Testis (tissue), 3 donors: ENCODE measurements around the gene INPP5B. TPM values are rescaled to one million over a fixed set of nuclear protein-coding genes. Genes with fewer than 3 reads are reported as not detected.
A peak's percentile ranks its signal among the peaks of the same experiment; 100 is the strongest.

ENCODE experiments used
- DNase-seq: peaks from one replicate; pipeline ENCODE4 v3.0.0-alpha.2; 2019
- H3K27ac ChIP-seq, 2 donors: fragments of 200-600 bp; sonication (generic); one replicate each; pipeline ENCODE4 v1.5.1; 2019
- H3K27me3 ChIP-seq: fragments of 200-600 bp; sonication (generic); one replicate; pipeline ENCODE4 v1.5.1; 2019
- H3K36me3 ChIP-seq: fragments of 200-600 bp; sonication (generic); one replicate; pipeline ENCODE4 v1.5.1; 2017; ENCODE audit warnings: low read depth; ENCODE audit errors: missing control alignments
- H3K4me1 ChIP-seq: fragments of 200-600 bp; sonication (generic); one replicate; pipeline ENCODE4 v1.5.1; 2019
- H3K4me3 ChIP-seq, 2 donors: fragments of 200-600 bp; sonication (generic); one replicate each; pipeline ENCODE4 v1.5.1; 2017 to 2019
- H3K9me3 ChIP-seq: fragments of 200-600 bp; sonication (generic); one replicate; pipeline ENCODE4 v1.5.1; 2017
- POLR2A ChIP-seq: fragments of 450-650 bp; IDR thresholded peaks from one replicate; pipeline ENCODE4 v1.6.1; 2017; ENCODE audit warnings: antibody characterized with exemption, mild to moderate bottlenecking, moderate library complexity
- WGBS, 2 donors: methylation state at CpG; one replicate each; pipeline ENCODE4 v1.1.5; 2018; 5-methylcytosine and 5-hydroxymethylcytosine counted together
- intact Hi-C: fragments of 100-400 bp; cut with DNase I; formaldehyde crosslinking; loops from one replicate; pipeline ENCODE4 v1.15.1; 2023; ENCODE audit warnings: low total_unique reads
- polyA plus RNA-seq: library from polyadenylated mRNA; stranded (reverse); fragments of 350-450 nt; fragmentation: Illumina TruSeq; extraction: RNeasy Lipid Tissue Mini Kit (QIAGEN cat#74804); gene quantifications from one replicate; pipeline ENCODE4 v1.2.3, GENCODE V29; 2014; ENCODE audit warnings: low read depth, low replicate concordance; ENCODE audit not compliant: insufficient read depth
- total RNA-seq, 2 donors: library from RNA; depleted of rRNA; stranded (reverse); fragments of >200 nt; gene quantifications; one replicate each; pipeline ENCODE4 v1.2.3, GENCODE V29; 2016
- TF ChIP-seq, protein P1 (sequence below), 3 experiments: fragments of 450-650 bp in 2 of 3; fragments of 200-600 bp in 1 of 3; sonication (generic) in 1 of 3; IDR thresholded peaks; one replicate each; pipeline ENCODE4 v1.5.1; 2016 to 2019; ENCODE audit warnings: antibody characterized with exemption in 3 of 3, mild to moderate bottlenecking in 2 of 3, moderate library complexity in 1 of 3

Gene INPP5B
- total and polyA plus RNA-seq, 3 donors from 2014 or later, result 15.3 to 31.6 (median 24.1) TPM

GRCh38 chr1:37845049-37845646 is 101.7 kb downstream of the INPP5B start:
- H3K27ac ChIP-seq, result no peak overlapping the region
- peaks cover 5% of the 10 kb centered on the region for H3K4me1 ChIP-seq
- no peaks in the 10 kb centered on the region for H3K27me3 ChIP-seq
- no peaks in the 10 kb centered on the region for H3K9me3 ChIP-seq
- 91% methylated on average over 5 of the region's 5 CpGs for WGBS, 2 donors
- no peak for DNase-seq
- TF ChIP-seq, protein P1, sequence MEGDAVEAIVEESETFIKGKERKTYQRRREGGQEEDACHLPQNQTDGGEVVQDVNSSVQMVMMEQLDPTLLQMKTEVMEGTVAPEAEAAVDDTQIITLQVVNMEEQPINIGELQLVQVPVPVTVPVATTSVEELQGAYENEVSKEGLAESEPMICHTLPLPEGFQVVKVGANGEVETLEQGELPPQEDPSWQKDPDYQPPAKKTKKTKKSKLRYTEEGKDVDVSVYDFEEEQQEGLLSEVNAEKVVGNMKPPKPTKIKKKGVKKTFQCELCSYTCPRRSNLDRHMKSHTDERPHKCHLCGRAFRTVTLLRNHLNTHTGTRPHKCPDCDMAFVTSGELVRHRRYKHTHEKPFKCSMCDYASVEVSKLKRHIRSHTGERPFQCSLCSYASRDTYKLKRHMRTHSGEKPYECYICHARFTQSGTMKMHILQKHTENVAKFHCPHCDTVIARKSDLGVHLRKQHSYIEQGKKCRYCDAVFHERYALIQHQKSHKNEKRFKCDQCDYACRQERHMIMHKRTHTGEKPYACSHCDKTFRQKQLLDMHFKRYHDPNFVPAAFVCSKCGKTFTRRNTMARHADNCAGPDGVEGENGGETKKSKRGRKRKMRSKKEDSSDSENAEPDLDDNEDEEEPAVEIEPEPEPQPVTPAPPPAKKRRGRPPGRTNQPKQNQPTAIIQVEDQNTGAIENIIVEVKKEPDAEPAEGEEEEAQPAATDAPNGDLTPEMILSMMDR (IDR thresholded peaks at IDR 0.05), result no peak
- TF ChIP-seq POLR2A, result no peak
- no peaks in the 10 kb centered on the region for H3K36me3 ChIP-seq
- H3K4me3 ChIP-seq, result no peak overlapping the region
- intact Hi-C loops, result no loop called here

GRCh38 chr1:37844536-37844935 is 102.3 kb downstream of the INPP5B start:
- no peaks in the 10 kb centered on the region for H3K9me3 ChIP-seq
- DNase-seq, result no peak
- H3K4me3 ChIP-seq, result no peak overlapping the region
- TF ChIP-seq, protein P1 (IDR thresholded peaks at IDR 0.05), result no peak
- TF ChIP-seq POLR2A, result no peak
- no peaks in the 10 kb centered on the region for H3K27me3 ChIP-seq
- H3K27ac ChIP-seq, result no peak overlapping the region
- intact Hi-C loops, result no loop called here
- no peaks in the 10 kb centered on the region for H3K36me3 ChIP-seq
- H3K4me1 ChIP-seq, result peaks cover 5% of the 10 kb centered on the region

DNA sequence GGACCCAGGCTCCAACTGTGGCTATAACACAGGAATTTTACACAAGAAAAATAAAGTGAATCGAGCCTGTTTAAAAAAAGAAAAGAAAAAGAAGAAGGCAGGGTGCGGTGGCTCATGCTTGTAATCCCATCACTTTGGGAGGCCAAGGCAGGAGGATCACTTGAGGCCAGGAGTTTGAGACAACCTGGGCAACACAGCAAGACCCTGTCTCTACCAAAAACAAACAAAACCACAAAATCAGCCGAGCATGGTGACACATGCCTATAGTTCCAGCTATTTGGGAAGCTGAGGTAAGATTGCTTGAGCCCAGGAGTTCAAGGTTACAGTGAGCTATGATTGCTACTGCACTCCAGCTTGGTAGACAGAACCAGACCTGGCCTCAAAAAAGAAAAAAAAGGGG is 105.2 kb downstream of the INPP5B start:
- no peak for DNase-seq
- Histone ChIP-seq H3K27ac (no peak overlapping the region), H3K4me1 (peaks cover 5% of the 10 kb centered on the region), H3K27me3 (no peaks in the 10 kb centered on the region), H3K36me3 (no peaks in the 10 kb centered on the region), H3K9me3 (no peaks in the 10 kb centered on the region), H3K4me3 (no peak overlapping the region)
- TF ChIP-seq, protein P1 (IDR thresholded peaks at IDR 0.05), result no peak
- no peak for TF ChIP-seq POLR2A
- intact Hi-C loops, result no loop called here
- 96 to 97% methylated on average over 3 of the region's 3 CpGs for WGBS, 2 donors

GRCh38 chr1:37840711-37841110 is 106.1 kb downstream of the INPP5B start:
- Histone ChIP-seq H3K27me3 (no peaks in the 10 kb centered on the region), H3K27ac (no peak overlapping the region), H3K4me1 (peaks cover 5% of the 10 kb centered on the region), H3K4me3 (no peak overlapping the region), H3K36me3 (no peaks in the 10 kb centered on the region), H3K9me3 (no peaks in the 10 kb centered on the region)
- TF ChIP-seq, protein P1 (IDR thresholded peaks at IDR 0.05), result no peak
- no peak for TF ChIP-seq POLR2A
- 52 to 75% methylated on average over 1 of the region's 1 CpG for WGBS, 2 donors
- DNase-seq, result no peak
- intact Hi-C loops, result no loop called here

- Histone ChIP-seq H3K4me3 (no peak overlapping the region), H3K27ac (no peak overlapping the region), H3K9me3 (no peaks in the 10 kb centered on the region), H3K4me1 (peaks cover 5% of the 10 kb centered on the region), H3K27me3 (no peaks in the 10 kb centered on the region), H3K36me3 (no peaks in the 10 kb centered on the region)
- DNase-seq, result peak; percentile 33
- intact Hi-C loops, result no loop called here
- TF ChIP-seq, protein P1 (IDR thresholded peaks at IDR 0.05), result no peak
- no peak for TF ChIP-seq POLR2A
- WGBS, 2 donors, result 73 to 84% methylated on average over 10 of the region's 10 CpGs
Observed at GRCh38 chr1:37839676-37840075, 107.2 kb downstream of the INPP5B start.
